ENCODE data around the gene ZNF618.

The ZNF618 gene

GRCh38 chr9:114075602-114076001, 199.5 kb downstream of the ZNF618 start:
- CTCF ChIA-PET = interaction anchor here (1.6 to 6.3 kb wide), 2 partner anchors 7 to 216 kb away, joined by 6 to 41 read pairs; no protein-coding TSS in a partner anchor
- POLR2A ChIA-PET = no interaction called here
- no peak for DNase-seq (ENCODE audit: extremely low spot score)
- TF ChIP-seq, protein P1, sequence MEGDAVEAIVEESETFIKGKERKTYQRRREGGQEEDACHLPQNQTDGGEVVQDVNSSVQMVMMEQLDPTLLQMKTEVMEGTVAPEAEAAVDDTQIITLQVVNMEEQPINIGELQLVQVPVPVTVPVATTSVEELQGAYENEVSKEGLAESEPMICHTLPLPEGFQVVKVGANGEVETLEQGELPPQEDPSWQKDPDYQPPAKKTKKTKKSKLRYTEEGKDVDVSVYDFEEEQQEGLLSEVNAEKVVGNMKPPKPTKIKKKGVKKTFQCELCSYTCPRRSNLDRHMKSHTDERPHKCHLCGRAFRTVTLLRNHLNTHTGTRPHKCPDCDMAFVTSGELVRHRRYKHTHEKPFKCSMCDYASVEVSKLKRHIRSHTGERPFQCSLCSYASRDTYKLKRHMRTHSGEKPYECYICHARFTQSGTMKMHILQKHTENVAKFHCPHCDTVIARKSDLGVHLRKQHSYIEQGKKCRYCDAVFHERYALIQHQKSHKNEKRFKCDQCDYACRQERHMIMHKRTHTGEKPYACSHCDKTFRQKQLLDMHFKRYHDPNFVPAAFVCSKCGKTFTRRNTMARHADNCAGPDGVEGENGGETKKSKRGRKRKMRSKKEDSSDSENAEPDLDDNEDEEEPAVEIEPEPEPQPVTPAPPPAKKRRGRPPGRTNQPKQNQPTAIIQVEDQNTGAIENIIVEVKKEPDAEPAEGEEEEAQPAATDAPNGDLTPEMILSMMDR (IDR thresholded peaks at IDR 0.05; ENCODE audit: control extremely low read depth, extremely low read depth, low read depth, missing control alignments) = no peak

GRCh38 chr9:114076237-114077161, 200.4 kb downstream of the ZNF618 start:
- TF ChIP-seq, protein P1 (IDR thresholded peaks at IDR 0.05; ENCODE audit: control extremely low read depth, extremely low read depth, low read depth, missing control alignments) = no peak
- DNase-seq (ENCODE audit: extremely low spot score) = no peak
- CTCF ChIA-PET = interaction anchor here (1.9 kb wide), 1 partner anchor 11 kb away, joined by 7 read pairs; no protein-coding TSS in a partner anchor
- POLR2A ChIA-PET = no interaction called here

GRCh38 chr9:114077162-114077837, 201.2 kb downstream of the ZNF618 start:
- TF ChIP-seq, protein P1 (IDR thresholded peaks at IDR 0.05; ENCODE audit: control extremely low read depth, extremely low read depth, low read depth, missing control alignments) = no peak
- ChIA-PET POLR2A (no interaction called here), CTCF (interaction anchor here (0.9 to 3.0 kb wide), 3 partner anchors 10 to 227 kb away, joined by 3 to 11 read pairs (median 7); no protein-coding TSS in a partner anchor)
- DNase-seq (ENCODE audit: extremely low spot score) = no peak

DNA sequence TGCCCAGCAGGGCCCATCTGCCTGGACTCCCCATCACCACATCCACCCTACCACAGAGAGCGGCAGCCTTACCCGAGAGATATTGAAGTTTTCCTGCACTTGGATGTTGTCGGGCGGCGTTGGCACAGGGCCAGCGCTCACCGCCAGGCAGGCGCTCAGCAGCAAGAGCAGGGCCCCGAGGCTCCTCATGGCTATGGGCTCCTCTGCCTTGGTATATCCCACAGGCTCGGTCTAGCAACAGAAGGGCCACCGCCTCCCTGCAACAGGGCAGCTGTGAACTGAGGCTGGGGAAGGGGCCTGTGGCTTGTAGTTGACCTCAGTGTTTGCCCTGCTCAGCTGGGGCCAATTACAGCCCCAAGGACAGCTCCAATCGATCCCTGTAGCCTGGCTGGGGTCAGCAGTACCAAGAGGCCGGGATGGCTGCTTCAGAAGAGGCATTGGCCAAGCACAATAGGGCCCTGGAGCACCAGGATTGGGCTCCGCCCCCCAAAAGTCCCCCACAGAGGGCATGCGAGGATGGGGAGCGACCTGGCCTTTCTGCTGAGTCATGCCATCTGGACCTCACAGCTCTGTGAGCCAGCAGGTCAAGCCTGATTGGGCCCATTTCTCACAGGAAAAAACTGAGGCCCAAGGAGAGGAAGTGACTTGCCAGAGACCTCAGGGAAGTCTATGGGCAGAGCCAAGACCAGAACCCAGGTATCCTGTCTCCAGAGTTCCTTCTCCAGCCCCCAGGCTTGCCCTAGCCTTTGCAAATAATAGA, 202.1 kb downstream of the ZNF618 start, which contains the start of gene AMBP:
Gene AMBP (minus strand): TSS at position 280 of the 760 bp plus-strand sequence. CDS start 91 bp downstream, at position 189.
- TF ChIP-seq, protein P1 (IDR thresholded peaks at IDR 0.05; ENCODE audit: control extremely low read depth, extremely low read depth, low read depth, missing control alignments) = no peak
- no peak for DNase-seq (ENCODE audit: extremely low spot score)
- POLR2A ChIA-PET = no interaction called here
- CTCF ChIA-PET = interaction anchor here (0.9 to 3.0 kb wide), 4 partner anchors 9 to 226 kb away, joined by 3 to 11 read pairs (median 5); no protein-coding TSS in a partner anchor

DNA sequence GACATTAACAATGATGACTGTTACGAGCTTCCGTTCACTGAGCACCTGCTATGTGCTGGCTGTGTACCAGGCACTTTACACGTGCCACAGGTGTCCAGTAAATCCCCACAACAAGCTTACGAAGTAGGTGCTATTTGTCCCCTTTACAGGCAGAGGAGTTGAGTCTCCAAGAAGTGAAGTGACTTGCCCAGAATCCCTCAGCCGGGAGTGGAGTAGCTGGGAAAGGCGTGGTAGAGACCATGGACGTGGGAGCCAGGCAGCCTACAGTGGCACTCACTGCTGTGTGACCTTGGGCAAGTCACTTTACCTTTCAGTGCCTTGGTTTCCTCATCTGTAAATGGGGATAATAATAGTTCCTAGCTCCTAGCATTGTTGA, 202.7 kb downstream of the ZNF618 start:
- TF ChIP-seq, protein P1 (IDR thresholded peaks at IDR 0.05; ENCODE audit: control extremely low read depth, extremely low read depth, low read depth, missing control alignments) = no peak
- DNase-seq (ENCODE audit: extremely low spot score) = no peak
- POLR2A ChIA-PET = no interaction called here
- CTCF ChIA-PET = interaction anchor here (1.5 to 3.0 kb wide), 2 partner anchors 14 to 212 kb away, joined by 3 to 11 read pairs; no protein-coding TSS in a partner anchor
